Measurements from ENCODE around the gene NFIB. TPM values are rescaled to one million over a fixed set of nuclear protein-coding genes. Genes with fewer than 3 reads are reported as not detected.

The NFIB gene
- polyA plus RNA-seq, 4 donors, result 17.7 to 53.9 (median 26.4) TPM

GRCh38 chr9:14281136-14281795, 32.7 kb downstream of the NFIB start:
- no peak for DNase-seq (ENCODE audit: low read depth in 4 of 4, low spot score in 3 of 4)

GRCh38 chr9:14279671-14280070, 34.3 kb downstream of the NFIB start:
- no peak for DNase-seq (ENCODE audit: low read depth in 4 of 4, low spot score in 3 of 4)

GRCh38 chr9:14278291-14278721, 35.6 kb downstream of the NFIB start:
- no peak for DNase-seq (ENCODE audit: low read depth in 4 of 4, low spot score in 3 of 4)

- DNase-seq (ENCODE audit: low read depth in 4 of 4, low spot score in 3 of 4), result no peak
These were observed 36.2 kb downstream of the NFIB start for GRCh38 chr9:14277761-14278160.

- no peak for DNase-seq (ENCODE audit: low read depth in 4 of 4, low spot score in 3 of 4)
These were observed 36.7 kb downstream of the NFIB start for GRCh38 chr9:14277244-14277643.

- no peak for DNase-seq (ENCODE audit: low read depth in 4 of 4, low spot score in 3 of 4)
These were observed 38.6 kb downstream of the NFIB start for GRCh38 chr9:14275331-14275730.

GRCh38 chr9:14273696-14274121, 40.2 kb downstream of the NFIB start:
- no peak for DNase-seq (ENCODE audit: low read depth in 4 of 4, low spot score in 3 of 4)

GRCh38 chr9:14272927-14273528, 40.9 kb downstream of the NFIB start:
- DNase-seq (ENCODE audit: low read depth in 4 of 4, low spot score in 3 of 4), result no peak

GRCh38 chr9:14271093-14271673, 42.8 kb downstream of the NFIB start:
- DNase-seq (ENCODE audit: low read depth in 4 of 4, low spot score in 3 of 4), result peak in 1 of 4 donors; percentile 63

- DNase-seq (ENCODE audit: low read depth in 4 of 4, low spot score in 3 of 4), result no peak
These were observed 43.4 kb downstream of the NFIB start for GRCh38 chr9:14270358-14271092.

- DNase-seq (ENCODE audit: low read depth in 4 of 4, low spot score in 3 of 4), result no peak
These were observed 44.0 kb downstream of the NFIB start for GRCh38 chr9:14269916-14270315.

GRCh38 chr9:14263707-14264483, 50.0 kb downstream of the NFIB start:
- no peak for DNase-seq (ENCODE audit: low read depth in 4 of 4, low spot score in 3 of 4)

GRCh38 chr9:14262827-14263226, 51.1 kb downstream of the NFIB start:
- DNase-seq (ENCODE audit: low read depth in 4 of 4, low spot score in 3 of 4), result no peak

- DNase-seq (ENCODE audit: low read depth in 4 of 4, low spot score in 3 of 4), result no peak
These were observed 52.3 kb downstream of the NFIB start for GRCh38 chr9:14261616-14262015.

- DNase-seq (ENCODE audit: low read depth in 4 of 4, low spot score in 3 of 4), result no peak
These were observed 53.8 kb downstream of the NFIB start for GRCh38 chr9:14260101-14260500.

GRCh38 chr9:14258660-14259239, 55.2 kb downstream of the NFIB start:
- no peak for DNase-seq (ENCODE audit: low read depth in 4 of 4, low spot score in 3 of 4)

GRCh38 chr9:14258156-14258555, 55.8 kb downstream of the NFIB start:
- DNase-seq (ENCODE audit: low read depth in 4 of 4, low spot score in 3 of 4), result no peak

GRCh38 chr9:14256588-14256987, 57.4 kb downstream of the NFIB start:
- no peak for DNase-seq (ENCODE audit: low read depth in 4 of 4, low spot score in 3 of 4)

- DNase-seq (ENCODE audit: low read depth in 4 of 4, low spot score in 3 of 4), result no peak
These were observed 62.5 kb downstream of the NFIB start for GRCh38 chr9:14251154-14252071.
